RWPE1 (cell line): ENCODE data around the gene SHC3.

Experiments used
- CTCF ChIA-PET: fragments of 350-600 bp; sonication (Branson Sonifier 250); formaldehyde crosslinking; extraction: SDS; loops from one replicate; lab custom pipeline; 2021; lab: Yijun Ruan, JAX
- POLR2A ChIA-PET: fragments of 400-600 bp; formaldehyde crosslinking; extraction: SDS; loops from one replicate; lab custom pipeline; 2020; ENCODE audit warnings: antibody characterized with exemption; ENCODE audit not compliant: low non-redundant PET; lab: Yijun Ruan, JAX
- DNase-seq: peaks from one replicate; pipeline ENCODE4 v3.0.0; 2012; ENCODE audit warnings: low spot score
- H3K27ac ChIP-seq: fragments of 450-650 bp; 2 replicates; pipeline ENCODE4 v1.5.1; 2017
- TF ChIP-seq, protein P1 (sequence below): fragments of 450-650 bp; conservative IDR thresholded peaks from 2 replicates; pipeline ENCODE4 v1.5.1; 2017; ENCODE audit warnings: low read depth, mild to moderate bottlenecking

The SHC3 gene

DNA sequence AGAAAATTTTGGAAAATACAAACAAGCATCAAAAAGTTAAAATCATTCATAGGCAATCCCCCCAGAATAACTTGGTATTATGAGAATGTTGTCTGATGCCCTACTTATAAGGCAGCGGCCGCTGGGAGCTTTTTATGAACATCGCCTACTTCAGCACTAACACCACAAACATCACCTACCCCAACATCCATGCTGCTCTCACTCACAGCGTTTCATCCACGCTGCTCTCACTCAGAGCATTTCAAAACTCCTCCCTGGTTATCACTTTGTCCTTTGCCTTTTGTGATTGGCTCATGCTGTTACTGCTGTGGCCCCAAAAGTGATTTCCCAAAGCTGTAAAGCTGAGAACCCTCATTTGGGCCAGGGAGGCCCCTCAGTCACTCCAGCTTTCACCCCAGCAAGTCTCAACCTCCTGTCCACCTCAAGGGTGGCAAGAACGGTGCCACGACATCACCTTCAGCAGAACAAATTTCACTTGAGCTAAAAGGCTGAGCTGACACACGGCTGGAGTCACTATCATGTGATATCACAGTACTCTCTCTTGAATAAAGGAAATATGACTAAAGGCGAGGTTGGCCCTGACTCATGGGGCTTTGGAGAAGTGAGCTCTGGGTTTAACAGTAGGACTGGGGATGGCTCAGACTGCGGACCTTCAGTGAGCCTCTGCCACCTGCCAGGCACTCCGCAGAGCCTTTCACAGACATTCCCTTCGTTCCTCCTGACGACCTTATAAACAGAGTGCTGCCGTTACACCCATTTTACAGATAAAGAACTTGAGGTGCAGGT lies 25.2 kb downstream of the SHC3 start:
- CTCF ChIA-PET, result no interaction called here
- H3K27ac ChIP-seq, result no peak overlapping the region

DNA sequence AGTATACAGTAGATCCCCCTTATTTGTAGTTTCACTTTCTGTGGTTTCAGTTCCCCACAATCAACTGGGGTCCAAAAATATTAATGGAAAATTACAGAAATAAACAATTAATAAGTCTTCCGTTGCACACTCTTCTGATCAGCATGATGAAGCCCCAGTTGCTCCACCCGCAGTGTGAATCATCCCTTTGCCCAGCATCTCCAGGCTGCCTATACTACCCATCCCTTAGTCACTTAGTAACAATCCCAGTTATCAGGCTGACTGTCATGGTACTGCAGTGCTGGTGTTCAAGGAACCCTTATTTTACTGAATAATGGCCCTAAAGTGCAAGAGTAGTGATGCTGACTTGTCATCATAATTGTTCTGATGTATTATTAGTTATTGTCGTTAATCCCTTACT lies 28.9 kb downstream of the SHC3 start:
- peak; percentile 70 for DNase-seq
- H3K27ac ChIP-seq, result no peak overlapping the region
- ChIA-PET POLR2A (no interaction called here), CTCF (no interaction called here)
- TF ChIP-seq, protein P1, sequence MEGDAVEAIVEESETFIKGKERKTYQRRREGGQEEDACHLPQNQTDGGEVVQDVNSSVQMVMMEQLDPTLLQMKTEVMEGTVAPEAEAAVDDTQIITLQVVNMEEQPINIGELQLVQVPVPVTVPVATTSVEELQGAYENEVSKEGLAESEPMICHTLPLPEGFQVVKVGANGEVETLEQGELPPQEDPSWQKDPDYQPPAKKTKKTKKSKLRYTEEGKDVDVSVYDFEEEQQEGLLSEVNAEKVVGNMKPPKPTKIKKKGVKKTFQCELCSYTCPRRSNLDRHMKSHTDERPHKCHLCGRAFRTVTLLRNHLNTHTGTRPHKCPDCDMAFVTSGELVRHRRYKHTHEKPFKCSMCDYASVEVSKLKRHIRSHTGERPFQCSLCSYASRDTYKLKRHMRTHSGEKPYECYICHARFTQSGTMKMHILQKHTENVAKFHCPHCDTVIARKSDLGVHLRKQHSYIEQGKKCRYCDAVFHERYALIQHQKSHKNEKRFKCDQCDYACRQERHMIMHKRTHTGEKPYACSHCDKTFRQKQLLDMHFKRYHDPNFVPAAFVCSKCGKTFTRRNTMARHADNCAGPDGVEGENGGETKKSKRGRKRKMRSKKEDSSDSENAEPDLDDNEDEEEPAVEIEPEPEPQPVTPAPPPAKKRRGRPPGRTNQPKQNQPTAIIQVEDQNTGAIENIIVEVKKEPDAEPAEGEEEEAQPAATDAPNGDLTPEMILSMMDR, result no peak

More for the DNA sequence above, 25.2 kb downstream of the SHC3 start:
- POLR2A ChIA-PET, result no interaction called here
- TF ChIP-seq, protein P1, result no peak
- DNase-seq, result peak; percentile 76

DNA sequence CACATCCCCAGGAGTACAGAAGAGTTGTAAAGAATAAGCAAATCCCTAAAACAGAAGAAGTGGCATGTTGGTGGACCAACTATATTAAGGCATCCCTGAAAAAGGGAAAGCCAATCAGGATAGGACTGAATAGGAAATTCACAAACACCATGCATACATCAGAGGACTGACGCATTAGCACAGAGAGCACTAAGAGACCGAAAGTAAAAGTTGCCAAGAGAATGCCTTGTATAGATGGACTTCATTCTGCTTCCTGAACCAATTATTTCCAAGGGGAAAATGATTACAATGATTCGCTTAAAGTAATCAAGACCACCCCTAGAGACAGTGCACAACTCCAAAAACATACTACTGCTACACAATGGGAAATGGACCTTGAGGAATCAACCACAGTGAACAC lies 33.5 kb downstream of the SHC3 start:
- POLR2A ChIA-PET, result no interaction called here
- TF ChIP-seq, protein P1, result no peak
- H3K27ac ChIP-seq, result no peak overlapping the region
- CTCF ChIA-PET, result no interaction called here
- no peak for DNase-seq

DNA sequence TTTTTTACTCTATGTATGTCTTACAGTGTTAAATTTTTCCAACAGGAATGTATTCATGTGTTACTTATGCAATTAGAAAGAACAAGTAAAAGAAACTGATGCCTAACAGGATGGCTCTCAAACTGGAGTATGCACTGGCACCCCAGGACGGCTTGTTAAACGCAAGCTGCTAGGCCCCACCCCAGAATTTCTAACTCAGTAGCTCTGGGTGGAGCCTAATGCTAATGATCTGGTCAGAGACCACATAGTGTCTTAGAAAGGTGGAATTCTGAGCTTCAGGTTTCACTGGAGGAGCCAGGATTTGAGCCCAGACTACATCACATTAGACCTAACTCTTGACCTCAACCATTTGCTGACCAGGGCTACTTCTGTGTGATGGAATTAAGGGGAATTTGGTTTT lies 34.4 kb downstream of the SHC3 start:
- ChIA-PET CTCF (no interaction called here), POLR2A (no interaction called here)

DNA sequence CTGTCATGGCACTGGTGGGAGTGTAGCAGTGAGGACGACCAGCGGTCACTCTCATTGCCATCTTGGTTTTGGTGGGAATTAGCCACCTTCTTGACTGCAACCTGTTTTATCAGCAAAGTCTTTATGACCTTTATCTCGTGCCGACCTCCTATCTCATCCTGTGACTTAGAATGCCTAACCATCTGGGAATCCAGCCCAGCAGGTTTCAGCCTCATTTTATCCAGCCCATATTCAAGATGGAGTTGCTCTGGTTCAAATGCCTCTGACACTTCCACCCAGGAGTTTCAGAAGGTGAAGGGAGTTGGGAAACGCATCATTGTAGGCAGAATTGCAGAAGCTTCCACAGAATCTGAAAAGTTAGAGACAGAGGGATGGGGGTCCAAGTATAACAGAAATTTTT lies 35.4 kb downstream of the SHC3 start:
- no peak for DNase-seq
- CTCF ChIA-PET, result no interaction called here
- H3K27ac ChIP-seq, result no peak overlapping the region
- POLR2A ChIA-PET, result no interaction called here
- TF ChIP-seq, protein P1, result no peak

More for the DNA sequence above, 34.4 kb downstream of the SHC3 start:
- no peak for DNase-seq
- H3K27ac ChIP-seq, result no peak overlapping the region
- TF ChIP-seq, protein P1, result no peak

DNA sequence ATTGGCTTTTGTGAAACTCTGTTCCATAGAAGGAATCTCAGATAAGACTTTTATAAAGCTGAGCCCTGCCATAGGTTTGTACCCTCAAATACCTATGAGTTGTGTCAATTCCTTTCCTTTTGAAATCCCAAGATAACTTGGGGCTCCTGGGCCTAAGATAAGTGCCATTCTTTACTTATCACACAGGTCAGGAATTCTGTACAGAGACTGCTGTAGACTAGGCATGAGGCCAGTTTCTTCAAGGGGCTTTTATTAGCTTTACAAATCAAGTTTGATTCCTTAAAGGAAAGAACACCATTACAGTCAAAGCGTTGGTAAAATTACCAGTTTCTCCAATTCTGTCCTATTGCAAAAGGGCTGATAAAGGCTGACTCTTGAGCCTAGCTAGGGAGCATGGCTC lies 39.2 kb downstream of the SHC3 start:
- ChIA-PET CTCF (no interaction called here), POLR2A (no interaction called here)
- H3K27ac ChIP-seq, result no peak overlapping the region
- TF ChIP-seq, protein P1, result no peak
- DNase-seq, result no peak
